WTC11 (cell line): ENCODE results near the gene C1orf159. TPM values are rescaled to one million over a fixed set of nuclear protein-coding genes. Genes with fewer than 3 reads are reported as not detected.
"Not testable (repeated sequence)": the region's sequence is repeated elsewhere in the genome, so short reads cannot be mapped to it uniquely, and the experiment has no call there.

Source experiments
- ATAC-seq: fragments of 200-7000 bp; cut with Tn5 transposase; 2 replicates; pipeline ENCODE4 v1.10.0; 2021; ENCODE audit warnings: mild to moderate bottlenecking, moderate library complexity
- CTCF ChIA-PET: fragments of 300-600 bp; sonication (Branson Sonifier 250); formaldehyde crosslinking; loops from one replicate; lab custom pipeline; 2021; ENCODE audit warnings: antibody characterized with exemption; lab: Charles Lee
- POLR2A ChIA-PET: fragments of 350-600 bp; sonication (Branson Sonifier 250); formaldehyde crosslinking; loops from one replicate; lab custom pipeline; 2021; ENCODE audit warnings: antibody characterized with exemption; lab: Charles Lee
- DNase-seq: peaks from one replicate; pipeline ENCODE4 v3.0.0; 2021; ENCODE audit warnings: low spot score
- H3K27ac Mint-ChIP-seq: 2 replicates; pipeline ENCODE4 v1.8.0; 2021; ENCODE audit warnings: mixed read lengths
- H3K27me3 Mint-ChIP-seq: 2 replicates; pipeline ENCODE4 v1.8.0; 2021; ENCODE audit warnings: low read depth, mild to moderate bottlenecking, moderate library complexity, mixed read lengths
- H3K36me3 Mint-ChIP-seq: 2 replicates; pipeline ENCODE4 v1.8.0; 2021; ENCODE audit warnings: mixed read lengths
- H3K4me1 Mint-ChIP-seq: 2 replicates; pipeline ENCODE4 v1.8.0; 2022; ENCODE audit warnings: mixed read lengths
- H3K4me3 Mint-ChIP-seq: 2 replicates; pipeline ENCODE4 v1.8.0; 2021; ENCODE audit warnings: mild to moderate bottlenecking, moderate library complexity, mixed read lengths
- H3K9me3 Mint-ChIP-seq: 2 replicates; pipeline ENCODE4 v1.8.0; 2021; ENCODE audit warnings: mixed read lengths
- CBFB ChIP-seq: sonication (generic); formaldehyde crosslinking; IDR thresholded peaks from 2 replicates; pipeline ENCODE4 v1.8.1; 2022; ENCODE audit warnings: mild to moderate bottlenecking, low read depth, missing genetic modification reagents
- E2F4 ChIP-seq: sonication (generic); formaldehyde crosslinking; IDR thresholded peaks from 2 replicates; pipeline ENCODE4 v1.8.1; 2022; ENCODE audit warnings: low read depth, mild to moderate bottlenecking, moderate library complexity, missing genetic modification reagents, borderline replicate concordance
- ELF4 ChIP-seq: sonication (generic); formaldehyde crosslinking; IDR thresholded peaks from 2 replicates; pipeline ENCODE4 v1.8.1; 2022; ENCODE audit warnings: low read depth, mild to moderate bottlenecking, moderate library complexity, missing genetic modification reagents
- ESRRA ChIP-seq: sonication (generic); formaldehyde crosslinking; IDR thresholded peaks from 2 replicates; pipeline ENCODE4 v1.8.1; 2022; ENCODE audit warnings: mild to moderate bottlenecking, missing genetic modification reagents, borderline replicate concordance
- GABPB1 ChIP-seq: sonication (generic); formaldehyde crosslinking; IDR thresholded peaks from 2 replicates; pipeline ENCODE4 v1.8.1; 2023; ENCODE audit warnings: mild to moderate bottlenecking, missing genetic modification reagents
- GRHL2 ChIP-seq: fragments of 250-450 bp; sonication (Bioruptor Pico); IDR thresholded peaks from 2 replicates; pipeline ENCODE4 v1.8.0; 2022; ENCODE audit warnings: mild to moderate bottlenecking, moderate library complexity; ENCODE audit not compliant: insufficient replicate concordance, severe bottlenecking
- GTF2I ChIP-seq: fragments of 250-450 bp; sonication (Bioruptor Pico); conservative IDR thresholded peaks from 2 replicates; pipeline ENCODE4 v1.4.0; 2021; ENCODE audit warnings: mild to moderate bottlenecking
- IRF2 ChIP-seq: sonication (generic); formaldehyde crosslinking; IDR thresholded peaks from 2 replicates; pipeline ENCODE4 v1.8.0; 2022; ENCODE audit warnings: low read depth, missing genetic modification reagents, borderline replicate concordance
- NR2C2 ChIP-seq: sonication (generic); formaldehyde crosslinking; IDR thresholded peaks from 2 replicates; pipeline ENCODE4 v1.8.0; 2022; ENCODE audit warnings: mild to moderate bottlenecking, missing genetic modification reagents
- PRRX2 ChIP-seq: fragments of 250-450 bp; sonication (Bioruptor Pico); IDR thresholded peaks from 2 replicates; pipeline ENCODE4 v1.8.0; 2021; ENCODE audit warnings: mild to moderate bottlenecking
- SOX15 ChIP-seq: fragments of 250-450 bp; sonication (Bioruptor Pico); IDR thresholded peaks from 2 replicates; pipeline ENCODE4 v1.9.0; 2021; ENCODE audit warnings: mild to moderate bottlenecking
- STAT6 ChIP-seq: sonication (generic); formaldehyde crosslinking; conservative IDR thresholded peaks from 2 replicates; pipeline ENCODE4 v1.8.1; 2023; ENCODE audit warnings: mild to moderate bottlenecking, low read depth, missing genetic modification reagents, moderate library complexity
- ZNF219 ChIP-seq: sonication (generic); formaldehyde crosslinking; IDR thresholded peaks from 2 replicates; pipeline ENCODE4 v1.8.0; 2023; ENCODE audit warnings: missing genetic modification reagents, mild to moderate bottlenecking, borderline replicate concordance
- ZNF423 ChIP-seq: fragments of 250-450 bp; sonication (Bioruptor Pico); IDR thresholded peaks from 2 replicates; pipeline ENCODE4 v2.1.2; 2022; ENCODE audit warnings: mild to moderate bottlenecking, moderate library complexity
- total RNA-seq: library from RNA; stranded (reverse); gene quantifications from 3 replicates; pipeline ENCODE4 v1.2.3, GENCODE V29; 2021
- TF ChIP-seq, protein P1 (sequence below): fragments of 250-450 bp; sonication (Bioruptor Pico); IDR thresholded peaks from 2 replicates; pipeline ENCODE4 v1.9.0; 2021; ENCODE audit warnings: mild to moderate bottlenecking
- TF ChIP-seq, protein P2 (sequence below): sonication (generic); formaldehyde crosslinking; IDR thresholded peaks from 2 replicates; pipeline ENCODE4 v1.8.1; 2023; ENCODE audit warnings: mild to moderate bottlenecking, moderate library complexity, missing genetic modification reagents
- TF ChIP-seq, protein P3 (sequence below): fragments of 250-450 bp; sonication (Bioruptor Pico); IDR thresholded peaks from 2 replicates; pipeline ENCODE4 v1.8.0; 2021; ENCODE audit warnings: mild to moderate bottlenecking
- TF ChIP-seq, protein P4 (sequence below): sonication (generic); formaldehyde crosslinking; IDR thresholded peaks from 2 replicates; pipeline ENCODE4 v1.8.0; 2023; ENCODE audit warnings: mild to moderate bottlenecking, missing genetic modification reagents

C1orf159 gene
- total RNA-seq, 1 experiment from 2014 or later, result 17.8 TPM

DNA sequence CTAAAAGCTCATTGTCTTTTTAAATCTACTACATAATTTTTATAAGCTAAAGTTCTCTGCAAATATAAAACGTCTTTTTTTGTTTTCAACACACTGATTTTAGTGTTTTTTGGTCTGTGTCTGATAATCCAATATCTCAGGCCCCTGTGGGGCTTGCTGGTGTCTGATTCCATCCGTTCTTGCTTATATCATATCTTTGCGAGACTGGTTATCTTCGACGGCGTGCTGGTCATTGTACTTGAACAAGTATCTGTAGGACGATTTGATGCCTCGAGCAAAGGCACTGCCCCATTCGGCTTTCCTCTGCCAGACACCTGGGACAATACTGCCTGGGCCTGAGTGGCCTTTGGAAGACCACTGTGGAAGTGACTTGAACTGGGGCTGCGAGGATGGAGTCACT is 39.4 kb upstream of the C1orf159 start:
- TF ChIP-seq, protein P1, sequence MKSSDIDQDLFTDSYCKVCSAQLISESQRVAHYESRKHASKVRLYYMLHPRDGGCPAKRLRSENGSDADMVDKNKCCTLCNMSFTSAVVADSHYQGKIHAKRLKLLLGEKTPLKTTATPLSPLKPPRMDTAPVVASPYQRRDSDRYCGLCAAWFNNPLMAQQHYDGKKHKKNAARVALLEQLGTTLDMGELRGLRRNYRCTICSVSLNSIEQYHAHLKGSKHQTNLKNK (CRISPR knock-in tag), result no peak
- TF ChIP-seq, protein P2, sequence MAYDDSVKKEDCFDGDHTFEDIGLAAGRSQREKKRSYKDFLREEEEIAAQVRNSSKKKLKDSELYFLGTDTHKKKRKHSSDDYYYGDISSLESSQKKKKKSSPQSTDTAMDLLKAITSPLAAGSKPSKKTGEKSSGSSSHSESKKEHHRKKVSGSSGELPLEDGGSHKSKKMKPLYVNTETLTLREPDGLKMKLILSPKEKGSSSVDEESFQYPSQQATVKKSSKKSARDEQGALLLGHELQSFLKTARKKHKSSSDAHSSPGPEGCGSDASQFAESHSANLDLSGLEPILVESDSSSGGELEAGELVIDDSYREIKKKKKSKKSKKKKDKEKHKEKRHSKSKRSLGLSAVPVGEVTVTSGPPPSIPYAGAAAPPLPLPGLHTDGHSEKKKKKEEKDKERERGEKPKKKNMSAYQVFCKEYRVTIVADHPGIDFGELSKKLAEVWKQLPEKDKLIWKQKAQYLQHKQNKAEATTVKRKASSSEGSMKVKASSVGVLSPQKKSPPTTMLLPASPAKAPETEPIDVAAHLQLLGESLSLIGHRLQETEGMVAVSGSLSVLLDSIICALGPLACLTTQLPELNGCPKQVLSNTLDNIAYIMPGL (CRISPR knock-in tag), result no peak
- TF ChIP-seq STAT6 (CRISPR knock-in tag) (no peak), ELF4 (CRISPR knock-in tag) (no peak), ESRRA (CRISPR knock-in tag) (no peak), E2F4 (CRISPR knock-in tag) (no peak), IRF2 (CRISPR knock-in tag) (no peak), PRRX2 (CRISPR knock-in tag) (no peak), SOX15 (CRISPR knock-in tag) (no peak), ZNF423 (CRISPR knock-in tag) (no peak), NR2C2 (no peak), ZNF219 (no peak), GTF2I (CRISPR knock-in tag) (no peak)
- TF ChIP-seq, protein P3, sequence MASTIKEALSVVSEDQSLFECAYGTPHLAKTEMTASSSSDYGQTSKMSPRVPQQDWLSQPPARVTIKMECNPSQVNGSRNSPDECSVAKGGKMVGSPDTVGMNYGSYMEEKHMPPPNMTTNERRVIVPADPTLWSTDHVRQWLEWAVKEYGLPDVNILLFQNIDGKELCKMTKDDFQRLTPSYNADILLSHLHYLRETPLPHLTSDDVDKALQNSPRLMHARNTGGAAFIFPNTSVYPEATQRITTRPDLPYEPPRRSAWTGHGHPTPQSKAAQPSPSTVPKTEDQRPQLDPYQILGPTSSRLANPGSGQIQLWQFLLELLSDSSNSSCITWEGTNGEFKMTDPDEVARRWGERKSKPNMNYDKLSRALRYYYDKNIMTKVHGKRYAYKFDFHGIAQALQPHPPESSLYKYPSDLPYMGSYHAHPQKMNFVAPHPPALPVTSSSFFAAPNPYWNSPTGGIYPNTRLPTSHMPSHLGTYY (CRISPR knock-in tag), result no peak
- TF ChIP-seq, protein P4, sequence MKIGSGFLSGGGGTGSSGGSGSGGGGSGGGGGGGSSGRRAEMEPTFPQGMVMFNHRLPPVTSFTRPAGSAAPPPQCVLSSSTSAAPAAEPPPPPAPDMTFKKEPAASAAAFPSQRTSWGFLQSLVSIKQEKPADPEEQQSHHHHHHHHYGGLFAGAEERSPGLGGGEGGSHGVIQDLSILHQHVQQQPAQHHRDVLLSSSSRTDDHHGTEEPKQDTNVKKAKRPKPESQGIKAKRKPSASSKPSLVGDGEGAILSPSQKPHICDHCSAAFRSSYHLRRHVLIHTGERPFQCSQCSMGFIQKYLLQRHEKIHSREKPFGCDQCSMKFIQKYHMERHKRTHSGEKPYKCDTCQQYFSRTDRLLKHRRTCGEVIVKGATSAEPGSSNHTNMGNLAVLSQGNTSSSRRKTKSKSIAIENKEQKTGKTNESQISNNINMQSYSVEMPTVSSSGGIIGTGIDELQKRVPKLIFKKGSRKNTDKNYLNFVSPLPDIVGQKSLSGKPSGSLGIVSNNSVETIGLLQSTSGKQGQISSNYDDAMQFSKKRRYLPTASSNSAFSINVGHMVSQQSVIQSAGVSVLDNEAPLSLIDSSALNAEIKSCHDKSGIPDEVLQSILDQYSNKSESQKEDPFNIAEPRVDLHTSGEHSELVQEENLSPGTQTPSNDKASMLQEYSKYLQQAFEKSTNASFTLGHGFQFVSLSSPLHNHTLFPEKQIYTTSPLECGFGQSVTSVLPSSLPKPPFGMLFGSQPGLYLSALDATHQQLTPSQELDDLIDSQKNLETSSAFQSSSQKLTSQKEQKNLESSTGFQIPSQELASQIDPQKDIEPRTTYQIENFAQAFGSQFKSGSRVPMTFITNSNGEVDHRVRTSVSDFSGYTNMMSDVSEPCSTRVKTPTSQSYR, result no peak
- Mint-ChIP-seq H3K27me3 (peaks cover 20% of the 10 kb centered on the region), H3K4me1 (no peaks in the 10 kb centered on the region), H3K4me3 (no peak overlapping the region), H3K36me3 (peaks cover 22% of the 10 kb centered on the region), H3K9me3 (peaks cover 28% of the 10 kb centered on the region), H3K27ac (no peak overlapping the region)
- POLR2A ChIA-PET, result no interaction called here
- ATAC-seq (no peak), DNase-seq (no peak)
- CTCF ChIA-PET, result no interaction called here

- no peak for DNase-seq
- no peak overlapping the region for H3K27ac Mint-ChIP-seq
Measured at GRCh38 chr1:1153874-1154273, 38.0 kb upstream of the C1orf159 start.

DNA sequence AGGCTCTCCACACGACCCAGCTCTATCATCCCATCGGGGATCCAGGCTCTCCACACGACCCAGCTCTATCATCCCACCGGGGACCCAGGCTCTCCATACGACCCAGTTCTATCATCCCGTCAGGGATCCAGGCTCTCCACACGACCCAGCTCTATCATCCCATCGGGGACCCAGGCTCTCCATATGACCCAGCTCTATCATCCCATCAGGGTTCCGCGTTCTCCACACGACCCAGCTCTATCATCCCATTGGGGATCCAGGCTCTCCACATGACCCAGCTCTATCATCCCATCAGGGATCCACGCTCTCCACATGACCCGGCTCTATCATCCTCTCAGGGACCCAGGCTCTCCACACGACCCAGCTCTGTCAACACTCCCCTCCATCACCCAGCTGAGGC is 37.3 kb upstream of the C1orf159 start:
- DNase-seq, ATAC-seq, POLR2A ChIA-PET, H3K4me3 Mint-ChIP-seq, H3K4me1 Mint-ChIP-seq, CTCF ChIA-PET: not testable (repeated sequence)
- Mint-ChIP-seq H3K27ac (peak overlapping the region; percentile 35; the same call in 1 of the 2 replicates), H3K9me3 (peaks cover 28% of the 10 kb centered on the region), H3K27me3 (peaks cover 20% of the 10 kb centered on the region), H3K36me3 (peaks cover 22% of the 10 kb centered on the region)

More at GRCh38 chr1:1153874-1154273, 38.0 kb upstream of the C1orf159 start:
- Mint-ChIP-seq H3K4me3 (no peak overlapping the region), H3K4me1 (no peaks in the 10 kb centered on the region), H3K27me3 (peaks cover 20% of the 10 kb centered on the region), H3K9me3 (peaks cover 28% of the 10 kb centered on the region), H3K36me3 (peaks cover 22% of the 10 kb centered on the region)
- POLR2A ChIA-PET, result no interaction called here
- no peak for ATAC-seq
- CTCF ChIA-PET, result no interaction called here
- TF ChIP-seq GRHL2 (CRISPR knock-in tag), result no peak
- TF ChIP-seq CBFB, result no peak
- TF ChIP-seq GABPB1 (CRISPR knock-in tag), result peak; percentile 32; the same call in 1 of the 2 replicates
- TF ChIP-seq, all 79 proteins: peak for 1

- Mint-ChIP-seq H3K9me3 (peaks cover 28% of the 10 kb centered on the region), H3K36me3 (peaks cover 22% of the 10 kb centered on the region), H3K27ac (peak overlapping the region; percentile 27; the same call in 1 of the 2 replicates), H3K27me3 (peaks cover 20% of the 10 kb centered on the region)
- DNase-seq, POLR2A ChIA-PET, CTCF ChIA-PET, ATAC-seq, H3K4me1 Mint-ChIP-seq, H3K4me3 Mint-ChIP-seq: not testable (repeated sequence)
Measured at GRCh38 chr1:1152431-1152830, 36.5 kb upstream of the C1orf159 start.
